HepG2 (cell line): Measurements from ENCODE around the gene KMT5C. TPM values are rescaled to one million over a fixed set of nuclear protein-coding genes. Genes with fewer than 3 reads are reported as not detected.

Experiments used
- AFF4 ChIP-seq: sonication (generic); formaldehyde crosslinking; IDR thresholded peaks from 2 replicates; pipeline ENCODE4 v1.4.0; 2020; ENCODE audit warnings: missing genetic modification reagents
- ARNT2 ChIP-seq: sonication (generic); formaldehyde crosslinking; IDR thresholded peaks from 2 replicates; pipeline ENCODE4 v1.8.0; 2022; ENCODE audit warnings: mild to moderate bottlenecking, low read depth, missing genetic modification reagents, moderate library complexity
- DPF2 ChIP-seq: sonication (generic); formaldehyde crosslinking; IDR thresholded peaks from 2 replicates; pipeline ENCODE4 v1.4.0; 2020; ENCODE audit warnings: mild to moderate bottlenecking, low read depth, missing genetic modification reagents, borderline replicate concordance
- GATA4 ChIP-seq: sonication (generic); IDR thresholded peaks from 2 replicates; pipeline ENCODE4 v1.6.1; 2016; ENCODE audit warnings: antibody characterized with exemption, low read depth, borderline replicate concordance
- HNF4G ChIP-seq, 2 experiments: sonication (generic) in 1 of 2; formaldehyde crosslinking in 1 of 2; IDR thresholded peaks; 2 replicates each; pipeline versions ENCODE4 v1.4.0 to v1.6.1; 2011 to 2020; ENCODE audit warnings: borderline replicate concordance in 2 of 2, low read depth in 2 of 2, mild to moderate bottlenecking in 2 of 2, low read length in 1 of 2, missing genetic modification reagents in 1 of 2, moderate library complexity in 1 of 2
- IKZF5 ChIP-seq: IDR thresholded peaks from 2 replicates; pipeline ENCODE4 v1.6.1; 2018; ENCODE audit warnings: missing genetic modification reagents, mild to moderate bottlenecking, missing compliant biosample characterization
- JARID2 ChIP-seq: sonication (generic); formaldehyde crosslinking; IDR thresholded peaks from 2 replicates; pipeline ENCODE4 v1.8.1; 2023; ENCODE audit warnings: missing genetic modification reagents, inconsistent platforms; ENCODE audit not compliant: insufficient replicate concordance
- NR3C1 ChIP-seq: sonication (generic); formaldehyde crosslinking; IDR thresholded peaks from 2 replicates; pipeline ENCODE4 v1.4.0; 2020; ENCODE audit warnings: missing genetic modification reagents
- PHB2 ChIP-seq: fragments of 450-650 bp; IDR thresholded peaks from 2 replicates; pipeline ENCODE4 v1.6.1; 2018; ENCODE audit not compliant: partially characterized antibody
- RARA ChIP-seq: IDR thresholded peaks from 2 replicates; pipeline ENCODE4 v1.6.1; 2016; ENCODE audit warnings: missing genetic modification reagents, missing compliant biosample characterization
- RCOR2 ChIP-seq: IDR thresholded peaks from 2 replicates; pipeline ENCODE4 v1.6.1; 2016; ENCODE audit warnings: missing biosample characterization, missing genetic modification reagents
- SP2 ChIP-seq: sonication (generic); formaldehyde crosslinking; IDR thresholded peaks from 2 replicates; pipeline ENCODE4 v1.5.1; 2020; ENCODE audit warnings: mild to moderate bottlenecking, missing genetic modification reagents
- STAG1 ChIP-seq: sonication (generic); formaldehyde crosslinking; IDR thresholded peaks from 2 replicates; pipeline ENCODE4 v1.4.0; 2020; ENCODE audit warnings: missing genetic modification reagents
- TCF12 ChIP-seq, 2 experiments: fragments of 450-650 bp in 1 of 2; sonication (generic) in 1 of 2; formaldehyde crosslinking in 1 of 2; IDR thresholded peaks; 2 replicates each; pipeline versions ENCODE4 v1.6.1 to v1.8.0; 2017 to 2022; ENCODE audit warnings: antibody characterized with exemption in 1 of 2, mild to moderate bottlenecking in 1 of 2, missing genetic modification reagents in 1 of 2, moderate library complexity in 1 of 2
- THAP11 ChIP-seq: IDR thresholded peaks from 2 replicates; pipeline ENCODE4 v1.6.1; 2016; ENCODE audit warnings: missing biosample characterization, missing genetic modification reagents
- YY1 ChIP-seq: IDR thresholded peaks from 2 replicates; pipeline ENCODE4 v1.6.1; 2011; ENCODE audit warnings: low read length, low read depth, moderate library complexity, mild to moderate bottlenecking; ENCODE audit not compliant: insufficient read depth, insufficient replicate concordance
- ZNF136 ChIP-seq: sonication (generic); formaldehyde crosslinking; IDR thresholded peaks from 2 replicates; pipeline ENCODE4 v1.8.1; 2022; ENCODE audit warnings: low read depth, mild to moderate bottlenecking, moderate library complexity, missing genetic modification reagents
- ZNF570 ChIP-seq: sonication (generic); formaldehyde crosslinking; IDR thresholded peaks from 2 replicates; pipeline ENCODE4 v1.4.0; 2020; ENCODE audit warnings: mild to moderate bottlenecking, missing genetic modification reagents, borderline replicate concordance
- ZNF747 ChIP-seq: sonication (generic); formaldehyde crosslinking; IDR thresholded peaks from 2 replicates; pipeline ENCODE4 v1.8.1; 2023; ENCODE audit warnings: missing genetic modification reagents, mild to moderate bottlenecking, borderline replicate concordance
- ZNF768 ChIP-seq: sonication (generic); formaldehyde crosslinking; IDR thresholded peaks from 2 replicates; pipeline ENCODE4 v1.4.0; 2020; ENCODE audit warnings: missing genetic modification reagents
- ZNF883 ChIP-seq: sonication (generic); formaldehyde crosslinking; IDR thresholded peaks from 2 replicates; pipeline ENCODE4 v1.5.1; 2020; ENCODE audit warnings: mild to moderate bottlenecking, missing genetic modification reagents; ENCODE audit errors: not compliant biosample characterization
- polyA plus RNA-seq, 8 experiments: library from polyadenylated mRNA; depleted of rRNA in 3 of 8; stranded (reverse) in 7 of 8; unstranded in 1 of 8; fragments of >200 nt; fragmentation: Illumina TruSeq in 4 of 8; extraction: Trizol in 4 of 8; gene quantifications; 2 replicates each; pipeline versions ENCODE4 v1.2.1 to v1.2.3, GENCODE V29; 2011 to 2016; ENCODE audit warnings: low read depth in 4 of 8, missing spikeins in 1 of 8, mixed read lengths in 1 of 8; ENCODE audit not compliant: insufficient read depth in 1 of 8
- total RNA-seq, 5 experiments: library from RNA; depleted of rRNA; stranded (reverse); fragments of >200 nt; fragmentation: Illumina TruSeq; extraction: Trizol; gene quantifications; 2 replicates each; pipeline ENCODE4 v1.2.3, GENCODE V29; 2016; ENCODE audit warnings: low read depth in 1 of 5
- TF ChIP-seq, protein P1 (sequence below): sonication (generic); formaldehyde crosslinking; IDR thresholded peaks from 2 replicates; pipeline ENCODE4 v1.4.0; 2020; ENCODE audit warnings: mild to moderate bottlenecking, missing genetic modification reagents

The KMT5C gene
- total and polyA plus RNA-seq, 2 of the 13 experiments (the other 11 are each of a cell fraction or from before 2014, with no cell fraction given), result 5.5 to 9.0 TPM

- TF ChIP-seq YY1 (peak; percentile 75), IKZF5 (peak; percentile 70; the same call in 1 of the 2 replicates), TCF12 (IDR thresholded peaks at IDR 0.05) (no peak), TCF12 (CRISPR knock-in tag; IDR thresholded peaks at IDR 0.05) (no peak), NR3C1 (no peak), ZNF747 (peak; percentile 95), HNF4G (IDR thresholded peaks at IDR 0.05; ENCODE audit: borderline replicate concordance, low read depth, low read length) (peak; percentile 71), HNF4G (CRISPR knock-in tag; IDR thresholded peaks at IDR 0.05; ENCODE audit: borderline replicate concordance, low read depth) (no peak), ZNF883 (CRISPR knock-in tag) (peak; percentile 76), STAG1 (CRISPR knock-in tag) (peak; percentile 5; the same call in 1 of the 2 replicates), ZNF570 (CRISPR knock-in tag) (no peak), DPF2 (no peak), GATA4 (peak; percentile 75), RARA (CRISPR knock-in tag) (peak; percentile 50; the same call in 1 of the 2 replicates), ZNF136 (CRISPR knock-in tag) (0 out of 2 replicates have a peak, but pooled peaks have one; percentile 55), ZNF768 (CRISPR knock-in tag) (peak; percentile 76), PHB2 (no peak), THAP11 (CRISPR knock-in tag) (peak; percentile 90), RCOR2 (no peak), ARNT2 (CRISPR knock-in tag) (peak; percentile 79), AFF4 (peak; percentile 89; the same call in 1 of the 2 replicates), SP2 (CRISPR knock-in tag) (peak; percentile 68), JARID2 (CRISPR knock-in tag) (peak; percentile 38)
- TF ChIP-seq, protein P1, sequence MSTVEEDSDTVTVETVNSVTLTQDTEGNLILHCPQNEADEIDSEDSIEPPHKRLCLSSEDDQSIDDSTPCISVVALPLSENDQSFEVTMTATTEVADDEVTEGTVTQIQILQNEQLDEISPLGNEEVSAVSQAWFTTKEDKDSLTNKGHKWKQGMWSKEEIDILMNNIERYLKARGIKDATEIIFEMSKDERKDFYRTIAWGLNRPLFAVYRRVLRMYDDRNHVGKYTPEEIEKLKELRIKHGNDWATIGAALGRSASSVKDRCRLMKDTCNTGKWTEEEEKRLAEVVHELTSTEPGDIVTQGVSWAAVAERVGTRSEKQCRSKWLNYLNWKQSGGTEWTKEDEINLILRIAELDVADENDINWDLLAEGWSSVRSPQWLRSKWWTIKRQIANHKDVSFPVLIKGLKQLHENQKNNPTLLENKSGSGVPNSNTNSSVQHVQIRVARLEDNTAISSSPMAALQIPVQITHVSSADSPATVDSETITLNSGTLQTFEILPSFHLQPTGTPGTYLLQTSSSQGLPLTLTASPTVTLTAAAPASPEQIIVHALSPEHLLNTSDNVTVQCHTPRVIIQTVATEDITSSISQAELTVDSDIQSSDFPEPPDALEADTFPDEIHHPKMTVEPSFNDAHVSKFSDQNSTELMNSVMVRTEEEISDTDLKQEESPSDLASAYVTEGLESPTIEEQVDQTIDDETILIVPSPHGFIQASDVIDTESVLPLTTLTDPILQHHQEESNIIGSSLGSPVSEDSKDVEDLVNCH (CRISPR knock-in tag), result 0 out of 2 replicates have a peak, but pooled peaks have one; percentile 24
These were observed 46.2 kb downstream of the KMT5C start, which contains the start of gene RPL28 (continued) for GRCh38 chr19:55385724-55386492.
